ENCODE results near the gene MGLL.

The MGLL gene

DNA sequence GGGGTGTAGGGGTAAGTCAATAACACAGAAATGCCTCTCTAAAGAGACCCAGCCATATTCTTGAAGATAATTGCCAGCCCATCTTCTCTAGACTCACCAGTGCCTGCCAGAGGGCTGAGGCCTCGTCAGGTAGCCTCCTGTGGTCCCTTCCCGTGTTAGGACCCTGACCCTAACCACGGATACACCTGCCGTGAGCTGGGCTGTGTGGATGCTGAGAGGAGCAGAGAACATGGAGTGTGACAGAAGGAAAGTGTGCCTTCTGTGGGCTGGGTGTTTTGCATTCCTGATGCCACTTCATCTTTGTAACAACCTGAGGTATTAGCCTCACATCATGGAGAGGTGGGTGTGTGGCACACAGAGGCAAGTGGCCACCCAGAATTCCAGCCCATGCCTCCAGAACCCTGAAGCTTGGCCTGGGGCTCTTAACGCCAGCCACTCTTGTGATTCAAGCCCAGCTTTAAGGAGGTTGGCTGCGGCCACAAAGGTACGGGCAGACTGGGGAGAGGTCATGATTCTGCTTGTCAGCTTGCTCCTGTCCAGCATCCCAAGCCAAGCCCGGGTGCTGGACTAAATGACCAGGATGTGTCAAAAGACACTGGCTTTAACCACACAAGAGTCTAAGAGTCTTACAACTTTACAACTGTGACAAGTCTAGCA is 170.7 kb downstream of the MGLL start:
- no peak overlapping the region for H2AFZ ChIP-seq (ENCODE audit: low read length, unreplicated experiment)

DNA sequence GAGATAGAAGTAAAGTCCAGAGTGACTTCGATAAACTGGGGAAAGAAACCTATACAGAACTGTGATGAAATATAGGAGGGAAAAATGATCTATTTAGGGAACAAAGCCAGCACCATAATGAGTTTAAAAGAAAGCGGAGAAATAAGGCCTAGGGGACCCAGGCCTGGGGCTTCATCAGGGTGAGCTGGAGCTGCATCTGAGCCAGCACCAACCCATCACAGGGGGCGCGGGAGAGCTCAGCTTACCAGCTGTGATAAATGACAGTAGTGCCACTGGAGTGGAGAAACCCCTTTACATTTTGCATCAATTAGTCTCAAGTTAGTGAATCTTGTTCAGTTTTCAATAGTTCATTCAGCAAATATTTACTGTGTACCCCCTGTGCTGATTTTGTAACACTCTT is 172.1 kb downstream of the MGLL start:
- Histone ChIP-seq H3K4me3 (ENCODE audit: low read depth, low read length) (no peak overlapping the region), H3K27me3 (ENCODE audit: insufficient read depth, low read length) (no peaks in the 10 kb centered on the region), H3K79me2 (ENCODE audit: control insufficient read depth, insufficient read depth, low read length, unreplicated experiment) (no peaks in the 10 kb centered on the region), H3K4me1 (ENCODE audit: control insufficient read depth, insufficient read depth, low read length, unreplicated experiment) (peaks cover under 1% of the 10 kb centered on the region), H2AFZ (ENCODE audit: low read length, unreplicated experiment) (no peak overlapping the region), H3K36me3 (ENCODE audit: insufficient read depth, low read length) (no peaks in the 10 kb centered on the region), H3K27ac (ENCODE audit: low read depth, low read length) (no peak overlapping the region)

More for the DNA sequence above, 170.7 kb downstream of the MGLL start:
- peaks cover 8% of the 10 kb centered on the region for H3K4me1 ChIP-seq (ENCODE audit: control insufficient read depth, insufficient read depth, low read length, unreplicated experiment)
- no peaks in the 10 kb centered on the region for H3K27me3 ChIP-seq (ENCODE audit: insufficient read depth, low read length)
- no peak overlapping the region for H3K27ac ChIP-seq (ENCODE audit: low read depth, low read length)
- no peaks in the 10 kb centered on the region for H3K36me3 ChIP-seq (ENCODE audit: insufficient read depth, low read length)
- no peaks in the 10 kb centered on the region for H3K79me2 ChIP-seq (ENCODE audit: control insufficient read depth, insufficient read depth, low read length, unreplicated experiment)
- no peak overlapping the region for H3K4me3 ChIP-seq (ENCODE audit: low read depth, low read length)

DNA sequence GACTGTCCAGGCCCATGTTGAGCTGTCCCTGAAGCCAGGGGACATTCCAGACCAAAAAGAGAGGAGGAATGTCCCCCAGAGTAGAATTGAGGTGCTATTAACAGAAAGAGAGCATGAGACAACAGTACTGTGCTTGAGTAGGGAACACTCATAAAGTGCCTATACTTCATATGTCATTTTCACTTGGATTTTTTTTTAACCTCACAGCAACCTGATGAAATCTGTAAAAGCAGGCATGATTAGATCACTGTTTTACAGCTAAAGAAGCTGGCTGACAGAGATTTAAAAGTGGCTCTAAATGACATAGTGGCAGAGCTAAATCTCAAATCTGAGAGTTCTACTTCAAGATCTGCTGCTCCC is 174.5 kb downstream of the MGLL start:
- Histone ChIP-seq H3K36me3 (ENCODE audit: insufficient read depth, low read length) (no peaks in the 10 kb centered on the region), H3K27me3 (ENCODE audit: insufficient read depth, low read length) (no peaks in the 10 kb centered on the region), H2AFZ (ENCODE audit: low read length, unreplicated experiment) (no peak overlapping the region), H3K4me1 (ENCODE audit: control insufficient read depth, insufficient read depth, low read length, unreplicated experiment) (no peaks in the 10 kb centered on the region), H3K79me2 (ENCODE audit: control insufficient read depth, insufficient read depth, low read length, unreplicated experiment) (no peaks in the 10 kb centered on the region), H3K4me3 (ENCODE audit: low read depth, low read length) (no peak overlapping the region), H3K27ac (ENCODE audit: low read depth, low read length) (no peak overlapping the region)

DNA sequence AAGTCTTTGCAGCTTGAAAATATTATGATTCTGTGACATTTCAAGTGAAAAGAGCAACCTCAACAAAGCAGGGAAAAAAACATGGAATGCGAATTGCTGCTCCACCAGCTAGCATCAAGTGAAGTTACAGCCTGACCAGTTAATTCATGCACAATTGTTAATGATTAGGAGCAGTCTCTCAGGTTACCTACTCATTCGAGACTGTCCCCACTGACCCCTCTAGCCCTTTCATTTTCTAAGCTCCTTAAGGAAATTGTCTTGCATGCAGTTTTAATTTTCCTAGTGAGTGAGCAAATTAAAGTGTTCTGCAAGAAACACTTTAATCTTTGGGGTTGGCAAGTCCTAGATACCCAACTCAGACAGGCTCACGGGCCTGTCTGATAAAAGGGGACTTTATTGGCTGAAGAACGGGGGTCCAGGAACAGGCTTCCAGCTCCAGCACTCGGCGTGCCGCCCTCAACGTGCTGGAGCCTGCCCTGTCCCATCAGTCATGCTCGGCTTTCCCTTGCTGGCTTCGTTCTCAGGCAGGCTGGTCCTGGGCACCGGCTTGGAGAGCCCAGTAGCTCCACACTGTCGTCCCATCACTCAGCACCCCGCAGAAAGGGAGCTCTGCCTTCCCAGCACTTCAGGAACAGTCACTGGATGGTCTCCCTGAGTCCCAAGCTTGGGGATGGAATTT is 175.0 kb downstream of the MGLL start:
- Histone ChIP-seq H3K36me3 (ENCODE audit: insufficient read depth, low read length) (no peaks in the 10 kb centered on the region), H3K4me3 (ENCODE audit: low read depth, low read length) (no peak overlapping the region), H3K27me3 (ENCODE audit: insufficient read depth, low read length) (no peaks in the 10 kb centered on the region)

DNA sequence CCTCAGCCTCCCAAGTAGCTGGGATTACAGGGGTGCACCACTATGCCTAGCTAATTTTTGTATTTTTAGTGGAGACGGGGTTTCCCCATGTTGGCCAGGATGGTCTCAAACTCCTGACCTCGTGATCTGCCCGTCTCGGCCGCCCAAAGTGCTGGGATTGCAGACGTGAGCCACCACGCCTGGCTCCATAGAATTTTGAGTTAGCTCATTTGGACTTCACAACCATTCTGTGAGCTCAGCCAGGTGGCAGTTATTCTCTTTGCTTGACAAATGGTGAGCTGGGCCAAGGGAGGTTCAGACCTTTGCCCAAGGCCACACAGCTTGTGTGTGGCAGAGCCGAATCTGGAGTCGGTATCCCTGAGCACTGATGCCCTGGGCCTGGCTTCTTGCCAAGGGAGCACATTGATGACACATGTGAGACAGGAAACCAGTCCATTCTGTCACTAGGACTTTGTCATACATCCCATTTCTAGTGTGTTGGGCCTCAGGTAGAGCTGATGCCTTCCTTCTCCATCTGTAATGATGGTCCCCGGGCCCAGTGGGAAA is 175.7 kb downstream of the MGLL start:
- Histone ChIP-seq H3K27ac (ENCODE audit: low read depth, low read length) (no peak overlapping the region), H3K4me1 (ENCODE audit: control insufficient read depth, insufficient read depth, low read length, unreplicated experiment) (no peaks in the 10 kb centered on the region), H3K4me3 (ENCODE audit: low read depth, low read length) (no peak overlapping the region), H3K36me3 (ENCODE audit: insufficient read depth, low read length) (no peaks in the 10 kb centered on the region), H2AFZ (ENCODE audit: low read length, unreplicated experiment) (no peak overlapping the region), H3K79me2 (ENCODE audit: control insufficient read depth, insufficient read depth, low read length, unreplicated experiment) (no peaks in the 10 kb centered on the region), H3K27me3 (ENCODE audit: insufficient read depth, low read length) (no peaks in the 10 kb centered on the region)

More for the DNA sequence above, 175.0 kb downstream of the MGLL start:
- H3K27ac ChIP-seq (ENCODE audit: low read depth, low read length): no peak overlapping the region
- H3K4me1 ChIP-seq (ENCODE audit: control insufficient read depth, insufficient read depth, low read length, unreplicated experiment): no peaks in the 10 kb centered on the region
- H2AFZ ChIP-seq (ENCODE audit: low read length, unreplicated experiment): no peak overlapping the region
- no peaks in the 10 kb centered on the region for H3K79me2 ChIP-seq (ENCODE audit: control insufficient read depth, insufficient read depth, low read length, unreplicated experiment)

DNA sequence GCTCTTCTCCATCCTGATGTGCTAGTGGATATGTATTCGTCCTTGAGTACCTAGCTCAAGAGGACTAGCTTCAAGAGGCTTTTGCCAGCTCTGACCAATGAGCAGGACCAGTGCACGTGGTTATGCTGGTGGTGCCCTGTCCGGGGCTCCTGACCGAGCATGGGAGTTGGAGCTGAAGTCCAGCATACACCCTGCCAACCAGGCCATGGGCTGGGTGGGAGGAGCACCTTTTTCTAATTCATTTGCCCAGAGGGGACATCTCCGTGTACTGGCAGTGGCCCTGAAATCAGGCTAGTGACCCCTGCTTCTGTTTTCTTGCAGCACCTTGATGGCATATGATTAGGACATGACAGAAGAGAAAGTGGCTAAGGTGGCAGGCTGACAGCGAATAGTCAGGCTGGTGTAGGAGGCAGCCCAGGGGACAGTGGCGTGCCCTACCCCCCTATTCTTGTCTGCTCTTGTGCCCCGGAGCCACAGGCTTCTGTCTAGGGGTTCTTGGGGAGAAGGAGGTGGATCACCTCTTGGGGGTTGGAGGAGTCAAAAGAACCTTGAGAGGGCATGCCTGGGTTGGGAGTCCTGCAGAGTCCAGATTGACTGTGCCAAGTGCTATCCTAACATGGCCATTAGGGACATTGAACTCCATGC is 176.8 kb downstream of the MGLL start:
- Histone ChIP-seq H3K4me1 (ENCODE audit: control insufficient read depth, insufficient read depth, low read length, unreplicated experiment) (no peaks in the 10 kb centered on the region), H3K27me3 (ENCODE audit: insufficient read depth, low read length) (no peaks in the 10 kb centered on the region), H3K27ac (ENCODE audit: low read depth, low read length) (no peak overlapping the region), H3K79me2 (ENCODE audit: control insufficient read depth, insufficient read depth, low read length, unreplicated experiment) (no peaks in the 10 kb centered on the region), H3K36me3 (ENCODE audit: insufficient read depth, low read length) (no peaks in the 10 kb centered on the region), H3K4me3 (ENCODE audit: low read depth, low read length) (no peak overlapping the region), H2AFZ (ENCODE audit: low read length, unreplicated experiment) (no peak overlapping the region)

DNA sequence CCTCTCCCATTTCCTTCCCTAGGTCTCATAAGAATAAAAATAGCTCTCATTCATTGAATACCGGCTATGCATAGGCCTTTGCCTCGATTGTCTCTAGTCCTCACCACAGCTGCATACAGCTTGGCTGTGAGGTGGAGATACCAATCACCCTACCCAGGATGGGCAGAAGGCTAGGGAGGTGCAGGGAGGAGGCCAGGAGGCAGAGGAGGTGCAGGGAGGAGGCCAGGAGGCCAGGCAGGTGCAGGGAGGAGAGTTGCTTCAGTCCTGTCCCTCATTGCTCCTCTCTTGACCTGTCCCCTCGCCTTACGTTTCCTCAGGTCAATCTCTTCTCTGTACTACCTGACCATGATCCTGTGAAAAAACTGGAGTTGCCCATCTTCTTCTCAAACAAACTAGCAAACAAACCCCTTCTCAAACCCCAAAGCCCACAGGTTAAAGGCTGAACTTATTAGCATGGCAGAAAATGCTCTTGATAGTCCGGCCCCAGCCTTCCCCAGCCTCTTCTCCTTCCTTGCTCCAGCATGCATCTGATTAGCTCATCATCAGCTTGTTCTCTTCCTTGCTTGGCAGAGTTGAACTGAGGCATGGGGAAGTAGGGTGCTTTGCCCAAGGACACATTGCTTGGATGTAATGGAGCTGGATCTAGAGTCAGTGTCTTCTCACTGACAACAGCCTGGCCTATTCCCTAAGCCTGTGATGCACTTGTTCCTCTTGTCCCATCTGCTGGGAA is 177.5 kb downstream of the MGLL start:
- Histone ChIP-seq H3K27ac (ENCODE audit: low read depth, low read length) (no peak overlapping the region), H3K4me3 (ENCODE audit: low read depth, low read length) (no peak overlapping the region), H3K79me2 (ENCODE audit: control insufficient read depth, insufficient read depth, low read length, unreplicated experiment) (no peaks in the 10 kb centered on the region), H3K27me3 (ENCODE audit: insufficient read depth, low read length) (no peaks in the 10 kb centered on the region), H3K4me1 (ENCODE audit: control insufficient read depth, insufficient read depth, low read length, unreplicated experiment) (no peaks in the 10 kb centered on the region), H3K36me3 (ENCODE audit: insufficient read depth, low read length) (no peaks in the 10 kb centered on the region), H2AFZ (ENCODE audit: low read length, unreplicated experiment) (no peak overlapping the region)

DNA sequence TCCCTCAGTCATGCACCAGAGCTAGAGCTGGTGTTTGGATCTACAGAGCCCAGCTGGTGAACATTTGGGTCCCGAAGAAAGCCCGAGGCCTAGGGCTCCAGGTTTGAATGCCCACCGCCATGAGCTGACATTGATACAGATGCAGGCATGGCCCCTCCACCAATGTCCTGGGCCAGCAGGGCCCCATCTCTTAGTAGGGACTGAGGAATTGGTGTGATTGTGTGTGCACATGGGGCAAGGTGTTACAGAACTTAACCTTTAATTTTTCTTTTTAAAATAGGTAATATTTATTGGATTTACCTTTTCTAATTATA is 182.3 kb downstream of the MGLL start:
- Histone ChIP-seq H3K27me3 (ENCODE audit: insufficient read depth, low read length) (no peaks in the 10 kb centered on the region), H3K79me2 (ENCODE audit: control insufficient read depth, insufficient read depth, low read length, unreplicated experiment) (no peaks in the 10 kb centered on the region), H3K27ac (ENCODE audit: low read depth, low read length) (no peak overlapping the region), H3K36me3 (ENCODE audit: insufficient read depth, low read length) (no peaks in the 10 kb centered on the region), H3K4me3 (ENCODE audit: low read depth, low read length) (no peak overlapping the region), H3K4me1 (ENCODE audit: control insufficient read depth, insufficient read depth, low read length, unreplicated experiment) (no peaks in the 10 kb centered on the region), H2AFZ (ENCODE audit: low read length, unreplicated experiment) (no peak overlapping the region)

DNA sequence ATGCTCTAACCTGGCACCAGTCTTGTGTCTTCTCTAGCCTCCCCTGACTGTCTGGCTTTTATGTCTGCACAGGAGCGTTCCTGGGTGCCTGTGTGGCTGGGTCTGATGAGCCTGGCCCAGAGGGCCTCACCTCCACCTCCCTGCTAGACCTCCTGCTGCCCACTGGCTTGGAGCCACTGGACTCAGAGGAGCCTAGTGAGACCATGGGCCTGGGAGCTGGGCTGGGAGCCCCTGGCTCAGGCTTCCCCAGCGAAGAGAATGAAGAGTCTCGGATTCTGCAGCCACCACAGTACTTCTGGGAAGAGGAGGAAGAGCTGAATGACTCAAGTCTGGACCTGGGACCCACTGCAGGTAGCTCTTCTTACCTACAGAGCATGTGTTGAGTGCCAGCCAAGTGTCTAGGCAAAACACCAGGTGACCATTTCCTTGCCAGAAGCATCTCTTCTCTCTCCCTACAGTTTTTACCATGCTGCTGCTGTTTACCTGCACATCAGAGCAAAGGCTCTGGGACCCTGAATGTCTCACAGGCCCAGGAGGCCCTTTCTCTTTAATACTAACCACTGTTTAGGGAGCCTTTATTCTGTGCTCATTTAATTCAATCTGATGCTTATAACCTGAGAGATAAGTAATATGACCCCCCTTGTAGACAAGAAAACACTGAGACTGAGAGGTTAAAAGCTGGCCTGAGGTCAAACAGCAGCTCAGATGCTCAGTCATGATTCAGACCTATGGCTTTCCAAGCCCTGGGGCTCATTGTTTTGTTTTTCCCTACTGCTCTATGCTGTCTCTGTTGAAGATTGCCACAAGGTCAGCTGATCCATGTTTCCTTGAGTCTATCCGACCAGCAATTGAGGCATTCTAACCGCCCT is 182.9 kb downstream of the MGLL start:
- Histone ChIP-seq H3K4me1 (ENCODE audit: control insufficient read depth, insufficient read depth, low read length, unreplicated experiment) (no peaks in the 10 kb centered on the region), H3K27ac (ENCODE audit: low read depth, low read length) (no peak overlapping the region), H3K27me3 (ENCODE audit: insufficient read depth, low read length) (no peaks in the 10 kb centered on the region), H3K36me3 (ENCODE audit: insufficient read depth, low read length) (no peaks in the 10 kb centered on the region), H2AFZ (ENCODE audit: low read length, unreplicated experiment) (no peak overlapping the region), H3K79me2 (ENCODE audit: control insufficient read depth, insufficient read depth, low read length, unreplicated experiment) (no peaks in the 10 kb centered on the region), H3K4me3 (ENCODE audit: low read depth, low read length) (no peak overlapping the region)

All from ACC112 (cell line).